Gastrocnemius medialis (tissue), 4 donors: ENCODE measurements around the gene THAP12. TPM values are rescaled to one million over a fixed set of nuclear protein-coding genes. Genes with fewer than 3 reads are reported as not detected.

Source experiments
- ATAC-seq, 2 donors: fragments of 150-250 bp; one replicate each; pipeline ENCODE4 v1.9.1; 2016
- DNase-seq, 2 donors: peaks; one replicate each; pipeline ENCODE4 v3.0.0-alpha.2; 2019
- H3K27ac ChIP-seq, 4 donors: fragments of 200-600 bp; sonication (generic); 1 replicate in 1 of 4; 2 replicates in 3 of 4; pipeline ENCODE4 v1.5.1; 2016 to 2018; ENCODE audit warnings: mild to moderate bottlenecking in 2 of 4, moderate library complexity in 1 of 4
- H3K27me3 ChIP-seq, 3 donors: fragments of 200-600 bp; sonication (generic) in 2 of 3; 1 replicate in 1 of 3; 2 replicates in 2 of 3; pipeline versions ENCODE4 v1.5.1 to v1.6.0; 2016 to 2019; ENCODE audit warnings: mild to moderate bottlenecking in 1 of 3, moderate library complexity in 1 of 3
- H3K36me3 ChIP-seq, 2 donors: fragments of 200-600 bp; sonication (generic) in 1 of 2; one replicate each; pipeline ENCODE4 v1.5.1; 2017 to 2018
- H3K4me1 ChIP-seq, 2 donors: fragments of 200-600 bp; sonication (generic) in 1 of 2; one replicate each; pipeline ENCODE4 v1.5.1; 2016 to 2017; ENCODE audit warnings: mild to moderate bottlenecking in 2 of 2
- H3K4me3 ChIP-seq, 4 donors: fragments of 200-600 bp; sonication (generic) in 3 of 4; 1 replicate in 1 of 4; 2 replicates in 3 of 4; pipeline ENCODE4 v1.5.1; 2016 to 2019; ENCODE audit warnings: mild to moderate bottlenecking in 2 of 4
- H3K9me3 ChIP-seq, 3 donors: fragments of 200-600 bp; sonication (generic) in 2 of 3; 1 replicate in 1 of 3; 2 replicates in 2 of 3; pipeline ENCODE4 v1.5.1; 2016 to 2019
- POLR2A ChIP-seq, 2 donors: fragments of 450-650 bp; IDR thresholded peaks; one replicate each; pipeline ENCODE4 v1.6.1; 2017; ENCODE audit warnings: antibody characterized with exemption in 2 of 2, mild to moderate bottlenecking in 2 of 2, moderate library complexity in 2 of 2
- in situ Hi-C, 4 donors: fragments of 200-750 bp; cut with MboI; loops; one replicate each; pipeline versions ENCODE4 v1.15.0 to v1.8.0; 2017; ENCODE audit warnings: low sequenced_read_pairs in 4 of 4
- intact Hi-C: fragments of 100-400 bp; cut with DNase I; formaldehyde crosslinking; loops from one replicate; pipeline ENCODE4 v1.15.1; 2023; ENCODE audit warnings: low total_unique reads
- total RNA-seq, 4 donors: library from RNA; depleted of rRNA; stranded (reverse); fragments of >200 nt; gene quantifications; one replicate each; pipeline versions ENCODE4 v1.1.0 to v1.2.3, GENCODE V29; 2016
- TF ChIP-seq, protein P1 (sequence below), 5 experiments: fragments of 450-650 bp in 3 of 5; fragments of 200-600 bp in 2 of 5; sonication (generic) in 2 of 5; IDR thresholded peaks in 4 of 5; conservative IDR thresholded peaks in 1 of 5; 1 replicate in 4 of 5; 2 replicates in 1 of 5; pipeline ENCODE4 v1.5.1; 2016 to 2019; ENCODE audit warnings: antibody characterized with exemption in 5 of 5, mild to moderate bottlenecking in 3 of 5, moderate library complexity in 3 of 5

THAP12 gene
- total RNA-seq, 4 donors from 2014 or later = 24.5 to 35.3 (median 30.2) TPM

DNA sequence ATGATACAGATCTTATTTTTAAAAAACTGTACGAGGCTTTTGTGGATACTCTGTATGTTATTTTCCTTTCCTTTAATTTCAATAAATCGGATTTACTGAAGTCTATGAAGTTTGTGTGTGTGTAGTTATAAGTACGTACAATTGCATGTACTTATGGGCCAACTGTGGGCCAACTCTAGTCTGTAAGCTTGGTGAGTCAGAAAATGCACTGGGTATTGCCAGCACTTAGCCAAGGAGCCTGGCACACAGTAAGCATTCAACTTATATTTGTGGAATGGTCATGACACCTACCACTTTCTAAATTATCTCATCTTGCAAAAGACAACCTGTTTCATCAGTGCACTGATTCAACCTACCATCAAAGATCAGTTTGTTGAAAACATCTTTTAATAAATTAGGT, 32.6 kb downstream of the THAP12 start:
- no peaks in the 10 kb centered on the region for H3K9me3 ChIP-seq
- no peak for TF ChIP-seq POLR2A (IDR thresholded peaks at IDR 0.05)
- TF ChIP-seq, protein P1, sequence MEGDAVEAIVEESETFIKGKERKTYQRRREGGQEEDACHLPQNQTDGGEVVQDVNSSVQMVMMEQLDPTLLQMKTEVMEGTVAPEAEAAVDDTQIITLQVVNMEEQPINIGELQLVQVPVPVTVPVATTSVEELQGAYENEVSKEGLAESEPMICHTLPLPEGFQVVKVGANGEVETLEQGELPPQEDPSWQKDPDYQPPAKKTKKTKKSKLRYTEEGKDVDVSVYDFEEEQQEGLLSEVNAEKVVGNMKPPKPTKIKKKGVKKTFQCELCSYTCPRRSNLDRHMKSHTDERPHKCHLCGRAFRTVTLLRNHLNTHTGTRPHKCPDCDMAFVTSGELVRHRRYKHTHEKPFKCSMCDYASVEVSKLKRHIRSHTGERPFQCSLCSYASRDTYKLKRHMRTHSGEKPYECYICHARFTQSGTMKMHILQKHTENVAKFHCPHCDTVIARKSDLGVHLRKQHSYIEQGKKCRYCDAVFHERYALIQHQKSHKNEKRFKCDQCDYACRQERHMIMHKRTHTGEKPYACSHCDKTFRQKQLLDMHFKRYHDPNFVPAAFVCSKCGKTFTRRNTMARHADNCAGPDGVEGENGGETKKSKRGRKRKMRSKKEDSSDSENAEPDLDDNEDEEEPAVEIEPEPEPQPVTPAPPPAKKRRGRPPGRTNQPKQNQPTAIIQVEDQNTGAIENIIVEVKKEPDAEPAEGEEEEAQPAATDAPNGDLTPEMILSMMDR (IDR thresholded peaks at IDR 0.05 in 4 of 5, conservative IDR thresholded peaks at IDR 0.05 in 1 of 5) = no peak
- peaks cover 0 to 17% of the 10 kb centered on the region in 2 donors for H3K36me3 ChIP-seq
- peaks cover 14 to 16% of the 10 kb centered on the region in 2 donors for H3K4me1 ChIP-seq
- no peak for DNase-seq
- intact Hi-C loops = no loop called here
- H3K4me3 ChIP-seq = no peak overlapping the region
- ATAC-seq = no peak
- in situ Hi-C loops = no loop called here
- H3K27ac ChIP-seq = no peak overlapping the region
- H3K27me3 ChIP-seq = no peaks in the 10 kb centered on the region

DNA sequence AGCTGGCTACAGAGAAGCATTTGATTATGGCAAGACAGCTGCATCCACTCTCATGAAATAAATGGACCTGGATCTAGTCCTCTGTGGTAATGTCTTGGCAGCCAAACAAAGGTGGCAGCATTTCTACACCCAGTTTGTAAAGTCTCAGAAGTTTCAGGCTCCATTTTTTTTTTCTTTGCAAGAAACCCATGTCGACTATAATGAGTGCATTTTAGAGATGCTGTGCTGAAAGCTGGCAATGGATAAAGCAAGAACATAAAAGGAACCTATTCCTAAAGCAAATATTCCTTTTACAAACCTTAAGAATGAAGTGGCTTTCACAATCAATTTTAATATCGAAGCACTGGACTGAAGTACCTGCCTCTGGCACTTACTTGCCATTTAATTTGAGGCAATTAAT, 33.5 kb downstream of the THAP12 start:
- peaks cover 0 to 9% of the 10 kb centered on the region in 2 donors for H3K36me3 ChIP-seq
- DNase-seq = no peak
- H3K4me1 ChIP-seq = peaks cover 14 to 16% of the 10 kb centered on the region in 2 donors
- no peak for ATAC-seq
- no peaks in the 10 kb centered on the region for H3K9me3 ChIP-seq
- no peak overlapping the region for H3K4me3 ChIP-seq
- H3K27ac ChIP-seq = no peak overlapping the region
- no peak for TF ChIP-seq POLR2A (IDR thresholded peaks at IDR 0.05)
- TF ChIP-seq, protein P1 (IDR thresholded peaks at IDR 0.05 in 4 of 5, conservative IDR thresholded peaks at IDR 0.05 in 1 of 5) = no peak
- in situ Hi-C loops (no loop called here), intact Hi-C loops (no loop called here)
- no peaks in the 10 kb centered on the region for H3K27me3 ChIP-seq

DNA sequence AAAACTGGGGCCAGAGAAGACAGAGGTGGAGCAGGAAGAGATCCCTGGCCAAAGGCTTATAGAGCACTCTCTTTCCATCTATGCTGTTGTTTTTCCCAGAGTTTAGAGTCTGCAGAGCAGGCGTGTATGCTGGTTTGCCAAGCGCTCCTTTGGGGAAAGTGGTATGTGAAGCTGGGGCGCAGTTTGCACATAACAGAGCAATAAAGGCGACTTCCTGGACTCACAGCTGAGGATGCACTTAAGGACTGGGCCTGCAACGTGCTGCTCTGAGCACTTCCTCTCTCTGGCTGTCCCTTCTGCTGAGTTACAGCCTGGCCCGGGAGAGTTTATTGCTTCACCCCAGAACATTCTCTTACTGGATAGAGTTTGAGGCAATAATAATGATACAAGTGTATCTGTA, 41.7 kb downstream of the THAP12 start:
- in situ Hi-C loops = loop anchor here in 1 of 4 donors (10.0 kb wide), 1 partner anchor 444 kb away; no protein-coding TSS in a partner anchor
- no peaks in the 10 kb centered on the region for H3K36me3 ChIP-seq
- ATAC-seq = peak; percentile 91 to 94

DNA sequence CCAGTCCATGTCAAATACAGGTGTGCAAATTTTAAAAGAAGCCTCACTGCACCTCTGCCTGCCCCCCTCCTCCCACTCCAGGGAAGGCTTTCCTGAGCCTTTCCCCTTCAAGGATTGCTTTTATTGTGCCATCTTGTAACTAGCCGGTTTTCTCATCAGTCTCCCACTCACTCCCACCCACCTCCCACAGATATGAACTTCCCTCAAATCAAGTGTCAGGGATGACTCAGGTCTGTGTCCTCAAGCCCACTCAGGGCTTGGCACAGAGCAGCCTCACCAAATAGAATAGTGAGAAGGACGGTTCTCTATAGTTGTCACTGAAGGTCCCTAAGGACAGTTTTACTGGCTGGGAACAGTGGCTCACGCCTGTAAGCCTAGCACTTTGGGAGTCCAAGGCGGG, 43.0 kb downstream of the THAP12 start:
- Histone ChIP-seq H3K27me3 (no peaks in the 10 kb centered on the region), H3K36me3 (no peaks in the 10 kb centered on the region), H3K4me3 (no peak overlapping the region), H3K9me3 (no peaks in the 10 kb centered on the region), H3K27ac (peak overlapping the region; percentile 16 to 80 (median 53)), H3K4me1 (peaks cover 0 to 13% of the 10 kb centered on the region in 2 donors)
- in situ Hi-C loops = loop anchor here in 1 of 4 donors (10.0 kb wide), 1 partner anchor 443 kb away; no protein-coding TSS in a partner anchor
- intact Hi-C loops = no loop called here
- no peak for ATAC-seq
- no peak for TF ChIP-seq POLR2A (IDR thresholded peaks at IDR 0.05)
- TF ChIP-seq, protein P1 (IDR thresholded peaks at IDR 0.05 in 4 of 5, conservative IDR thresholded peaks at IDR 0.05 in 1 of 5) = no peak
- no peak for DNase-seq

More for the DNA sequence above, 41.7 kb downstream of the THAP12 start:
- Histone ChIP-seq H3K27me3 (no peaks in the 10 kb centered on the region), H3K4me3 (no peak overlapping the region), H3K9me3 (no peaks in the 10 kb centered on the region), H3K4me1 (peaks cover 0 to 13% of the 10 kb centered on the region in 2 donors), H3K27ac (peak overlapping the region; percentile 38 to 80 (median 69))
- TF ChIP-seq POLR2A (IDR thresholded peaks at IDR 0.05) = no peak
- TF ChIP-seq, protein P1 (IDR thresholded peaks at IDR 0.05 in 4 of 5, conservative IDR thresholded peaks at IDR 0.05 in 1 of 5) = no peak
- DNase-seq = peak; percentile 57 to 83
- intact Hi-C loops = no loop called here

DNA sequence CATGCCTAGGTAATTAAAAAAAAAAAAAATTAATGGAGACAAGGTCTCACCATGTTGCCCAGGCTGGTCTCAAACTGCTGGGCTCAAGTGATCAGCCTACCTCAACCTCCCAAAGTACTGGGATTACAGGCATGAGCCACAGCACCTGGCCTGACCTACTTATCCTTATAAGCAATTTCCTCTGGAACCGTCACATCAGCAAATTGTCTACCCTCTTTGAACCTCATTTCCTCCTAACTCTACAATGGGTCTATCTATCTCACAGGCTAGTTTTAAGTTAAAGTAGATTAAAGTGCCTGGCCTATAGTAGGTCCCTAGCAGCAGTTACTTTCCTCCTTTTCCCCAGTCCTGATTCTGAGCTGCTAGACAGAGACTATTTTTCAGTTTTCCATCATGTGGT, 43.5 kb downstream of the THAP12 start:
- intact Hi-C loops = no loop called here
- in situ Hi-C loops = loop anchor here in 1 of 4 donors (10.0 kb wide), 1 partner anchor 443 kb away; no protein-coding TSS in a partner anchor
- peak overlapping the region in 2 of 4 donors; percentile 68 to 80 for H3K27ac ChIP-seq

More for the DNA sequence above, 43.5 kb downstream of the THAP12 start:
- TF ChIP-seq POLR2A (IDR thresholded peaks at IDR 0.05) = no peak
- TF ChIP-seq, protein P1 (IDR thresholded peaks at IDR 0.05 in 4 of 5, conservative IDR thresholded peaks at IDR 0.05 in 1 of 5) = no peak
- H3K36me3 ChIP-seq = no peaks in the 10 kb centered on the region
- no peaks in the 10 kb centered on the region for H3K9me3 ChIP-seq
- peaks cover 0 to 13% of the 10 kb centered on the region in 2 donors for H3K4me1 ChIP-seq
- no peak overlapping the region for H3K4me3 ChIP-seq
- no peaks in the 10 kb centered on the region for H3K27me3 ChIP-seq
- ATAC-seq = no peak
- no peak for DNase-seq
